HG02840 (cell line): ENCODE measurements around the gene SLC27A4.

Experiments
- ATAC-seq: cut with Tn5 transposase; IDR thresholded peaks from one replicate; pipeline ENCODE4 v1.9.1; 2021; ENCODE audit warnings: mild to moderate bottlenecking, moderate library complexity, moderate number of reproducible peaks; ENCODE audit not compliant: unreplicated experiment, low FRiP score

The SLC27A4 gene

GRCh38 chr9:128390150-128390812, 50.0 kb downstream of the SLC27A4 start:
- ATAC-seq = no peak

GRCh38 chr9:128390813-128391711, 50.7 kb downstream of the SLC27A4 start:
- ATAC-seq = no peak

GRCh38 chr9:128391956-128392301, 51.6 kb downstream of the SLC27A4 start:
- ATAC-seq = no peak

DNA sequence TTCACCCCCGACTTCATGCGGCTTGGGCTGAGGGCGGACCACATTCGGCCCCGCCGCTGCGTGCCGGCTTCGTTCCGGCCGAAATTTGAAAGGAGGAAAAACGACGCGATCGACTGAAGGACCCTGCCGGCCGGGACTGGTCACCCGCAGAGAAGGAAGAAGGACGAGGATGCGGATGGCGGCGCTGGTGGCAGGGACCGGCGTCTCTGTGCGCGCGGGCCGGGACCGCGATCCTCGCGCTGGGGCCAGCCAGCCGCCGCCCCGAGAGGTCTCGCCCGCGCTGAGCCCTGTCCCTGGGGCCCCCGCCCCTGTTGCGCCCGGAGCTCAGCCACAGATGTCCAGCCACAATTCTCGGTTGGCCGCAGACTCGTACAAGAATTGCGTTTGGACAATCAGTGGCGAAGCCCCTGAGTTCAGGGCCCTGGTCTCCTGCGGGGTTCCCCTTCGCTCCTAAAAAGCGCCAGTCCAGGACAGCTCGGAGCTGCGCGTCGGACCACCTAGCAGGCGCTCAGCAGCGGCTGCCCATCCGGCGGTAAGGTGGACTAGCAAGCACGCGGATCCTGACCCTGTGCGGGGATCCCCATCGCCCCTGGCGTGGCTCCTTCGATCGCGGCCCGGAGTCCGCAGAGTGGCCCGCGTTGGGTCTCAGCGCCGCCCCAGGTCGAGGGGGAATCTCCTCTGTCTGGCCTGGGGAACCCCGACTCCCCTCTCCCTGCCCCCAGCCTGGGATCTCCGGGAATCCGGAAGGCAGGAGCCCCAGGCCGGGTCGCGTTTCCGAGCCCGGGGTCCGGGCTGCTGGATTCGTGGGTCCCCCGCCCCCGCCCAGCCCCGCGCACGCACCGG, 52.2 kb downstream of the SLC27A4 start:
- no peak for ATAC-seq

- ATAC-seq = no peak
These were observed 52.9 kb downstream of the SLC27A4 start for GRCh38 chr9:128393145-128393775.

DNA sequence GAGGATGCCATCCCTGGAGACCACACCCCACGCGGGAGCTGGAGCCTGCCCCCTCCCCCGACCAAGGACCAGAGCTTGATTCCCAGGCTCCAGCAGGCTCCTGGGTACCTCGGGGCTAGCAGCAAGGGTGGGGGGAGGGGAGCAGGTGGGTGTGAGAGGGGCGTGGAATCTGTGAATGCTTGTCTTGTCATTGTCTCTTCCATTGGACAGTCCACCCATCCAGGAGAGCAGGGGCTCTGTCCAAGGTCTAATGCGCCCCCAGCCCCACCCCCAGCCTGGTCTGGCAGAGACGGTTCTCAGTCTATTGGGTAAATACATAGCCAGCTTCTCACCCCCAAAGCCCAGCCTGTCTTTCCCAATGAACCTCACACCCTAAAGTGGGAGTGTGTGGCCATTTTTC, 53.6 kb downstream of the SLC27A4 start:
- ATAC-seq = no peak

- no peak for ATAC-seq
These were observed 54.2 kb downstream of the SLC27A4 start for GRCh38 chr9:128394379-128395168.

GRCh38 chr9:128396970-128397613, 56.8 kb downstream of the SLC27A4 start:
- ATAC-seq = no peak

GRCh38 chr9:128397831-128398230, 57.5 kb downstream of the SLC27A4 start:
- no peak for ATAC-seq

GRCh38 chr9:128399861-128400260, 59.5 kb downstream of the SLC27A4 start:
- ATAC-seq = no peak

DNA sequence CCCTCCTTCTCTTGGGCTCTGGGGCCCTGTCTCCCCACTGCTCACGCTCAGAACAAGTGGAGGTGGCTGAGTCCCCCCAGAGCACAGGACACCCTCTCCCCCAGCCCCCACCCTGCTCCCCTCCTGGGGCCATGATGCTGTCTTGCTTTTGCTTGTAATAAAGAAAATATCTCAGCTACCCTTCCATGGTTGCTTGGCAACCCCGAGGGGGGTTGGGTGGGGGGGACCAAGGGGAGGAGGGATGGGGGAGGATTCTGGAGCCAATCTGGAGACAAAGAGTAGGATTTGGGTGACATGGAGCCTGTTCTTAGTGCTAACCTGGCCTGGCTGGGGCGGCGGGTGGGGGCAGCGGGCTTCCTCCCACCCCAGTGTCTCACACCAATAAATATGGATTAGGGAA, 64.2 kb downstream of the SLC27A4 start:
- no peak for ATAC-seq

- ATAC-seq = no peak
These were observed 64.9 kb downstream of the SLC27A4 start for GRCh38 chr9:128405077-128405779.

DNA sequence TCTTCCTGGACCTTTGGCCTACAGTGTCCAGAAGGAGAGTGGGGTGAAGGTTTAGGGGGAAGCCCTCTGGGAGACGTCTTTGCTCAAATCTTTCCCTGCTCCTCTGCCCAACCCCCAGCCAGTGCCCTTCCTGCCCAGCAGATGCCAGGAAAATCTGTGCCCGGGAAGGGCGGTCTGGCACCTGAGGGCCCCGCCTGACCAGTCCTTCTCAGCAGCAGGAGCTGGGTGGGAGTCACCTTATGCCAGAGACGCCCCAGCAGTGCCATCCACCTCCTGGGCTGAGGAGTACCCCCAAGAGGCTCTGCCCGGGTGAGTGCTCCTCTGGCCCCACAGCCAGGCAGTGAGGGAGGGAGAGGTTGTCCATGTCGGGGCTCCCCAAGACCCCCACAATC, 65.4 kb downstream of the SLC27A4 start:
- ATAC-seq = no peak

DNA sequence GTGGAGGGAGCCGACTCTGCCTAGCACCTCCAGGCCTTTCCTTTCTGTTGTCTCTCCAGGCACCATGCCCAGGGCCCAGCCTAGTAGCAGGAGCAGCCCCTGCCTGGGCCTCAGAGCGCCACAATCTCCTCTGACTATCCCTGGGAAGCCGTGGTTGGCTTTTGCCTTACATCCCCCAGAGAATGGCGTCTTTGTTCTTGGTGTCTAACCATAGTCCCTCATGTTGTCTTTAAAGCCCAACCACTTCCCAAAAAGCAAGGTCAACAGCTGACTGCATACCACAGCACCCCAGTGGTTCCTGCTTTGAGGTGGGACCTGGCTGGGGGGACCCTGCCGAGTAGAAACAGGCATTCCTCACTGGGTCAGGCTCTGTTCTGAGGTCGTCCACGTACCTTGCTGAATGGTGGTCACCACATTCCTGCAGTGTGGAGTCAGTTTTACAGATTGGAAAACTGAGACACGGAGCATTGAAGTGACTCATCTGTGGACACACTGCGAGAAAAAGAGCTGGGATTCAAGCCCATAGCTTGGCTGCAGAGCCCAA, 66.6 kb downstream of the SLC27A4 start:
- no peak for ATAC-seq

DNA sequence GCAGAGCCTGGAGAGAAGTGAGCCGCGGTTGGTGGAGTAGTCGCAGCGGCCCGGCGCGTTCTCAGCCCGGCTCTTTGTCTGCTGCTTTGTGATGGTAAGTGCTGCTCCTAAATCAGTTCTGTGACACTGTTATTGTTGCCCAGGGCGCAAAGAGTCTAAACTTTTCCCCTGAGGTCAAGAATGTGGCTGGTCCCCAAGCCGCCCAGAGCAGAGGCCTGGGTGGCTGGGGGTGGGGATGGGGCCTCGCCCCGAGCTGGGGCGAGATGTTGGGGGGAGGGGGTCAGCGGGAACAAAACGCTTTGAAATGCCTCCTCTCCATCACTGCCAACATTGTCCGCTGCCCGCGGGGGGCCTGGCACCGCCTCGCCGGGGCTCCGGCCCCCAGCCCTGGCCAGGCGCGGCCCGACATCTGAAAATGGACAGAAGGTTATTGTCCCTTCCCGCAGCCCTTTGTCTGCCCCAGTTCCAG, 68.7 kb downstream of the SLC27A4 start:
- no peak for ATAC-seq

DNA sequence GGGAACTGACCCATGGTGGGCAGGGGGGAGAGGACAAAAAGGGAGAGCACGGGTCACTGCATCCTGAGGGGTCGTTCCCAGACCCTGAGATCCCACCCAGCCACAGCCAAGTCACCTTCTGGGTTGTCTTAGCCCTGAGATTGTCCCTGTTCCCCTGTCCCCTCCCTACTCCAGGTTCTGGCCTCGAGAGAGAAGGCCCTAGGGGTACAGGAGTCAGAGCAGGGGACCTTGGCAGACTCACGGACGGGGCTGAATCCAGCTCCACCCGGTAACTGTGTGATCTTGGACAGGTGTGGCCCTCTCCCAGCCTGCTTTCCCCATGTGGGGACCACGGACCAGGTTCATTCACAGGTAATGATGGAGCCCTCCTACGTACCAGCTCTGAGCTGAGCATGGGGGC, 69.1 kb downstream of the SLC27A4 start:
- ATAC-seq = no peak

GRCh38 chr9:128409978-128410377, 69.7 kb downstream of the SLC27A4 start:
- no peak for ATAC-seq
